SK-N-SH treated with all-trans-retinoic acid at 6 μM for 48 hours (cell line): ENCODE data around the gene ZNF700.

ENCODE experiments used
- ATAC-seq: fragments of 200-7000 bp; cut with Tn5 transposase; 3 replicates; pipeline ENCODE4 v1.9.1; 2020; ENCODE audit warnings: mild to moderate bottlenecking, moderate library complexity
- ARNTL ChIP-seq: fragments of 450-650 bp; formaldehyde crosslinking; IDR thresholded peaks from 2 replicates; pipeline ENCODE4 v1.5.0; 2020; ENCODE audit warnings: low read depth, mild to moderate bottlenecking, moderate library complexity, borderline replicate concordance
- BACH2 ChIP-seq: fragments of 250-450 bp; sonication (Bioruptor Pico); IDR thresholded peaks from 2 replicates; pipeline ENCODE4 v1.9.0; 2021; ENCODE audit warnings: mild to moderate bottlenecking, borderline replicate concordance
- CREB5 ChIP-seq: fragments of 250-450 bp; sonication (Bioruptor Pico); IDR thresholded peaks from 2 replicates; pipeline ENCODE4 v1.5.1; 2020; ENCODE audit warnings: low read depth, mild to moderate bottlenecking, moderate library complexity
- CSDC2 ChIP-seq: fragments of 250-450 bp; sonication (Bioruptor Pico); IDR thresholded peaks from 2 replicates; pipeline ENCODE4 v1.5.0; 2020; ENCODE audit warnings: mild to moderate bottlenecking, moderate library complexity
- ESRRG ChIP-seq: fragments of 250-450 bp; sonication (Bioruptor Pico); IDR thresholded peaks from 2 replicates; pipeline ENCODE4 v1.6.1; 2021; ENCODE audit warnings: mild to moderate bottlenecking
- GLIS3 ChIP-seq: fragments of 250-450 bp; sonication (Bioruptor Pico); IDR thresholded peaks from 2 replicates; pipeline ENCODE4 v1.5.0; 2020; ENCODE audit warnings: mild to moderate bottlenecking, moderate library complexity
- ISL1 ChIP-seq: fragments of 250-450 bp; sonication (Bioruptor Pico); IDR thresholded peaks from 2 replicates; pipeline ENCODE4 v2.1.2; 2022; ENCODE audit warnings: mild to moderate bottlenecking, moderate library complexity
- OSR1 ChIP-seq: fragments of 250-450 bp; sonication (Bioruptor Pico); IDR thresholded peaks from 2 replicates; pipeline ENCODE4 v1.8.0; 2022; ENCODE audit warnings: moderate library complexity, mild to moderate bottlenecking, inconsistent platforms
- PPARA ChIP-seq: fragments of 250-450 bp; sonication (Bioruptor Pico); IDR thresholded peaks from 2 replicates; pipeline ENCODE4 v1.5.0; 2020; ENCODE audit warnings: mild to moderate bottlenecking, borderline replicate concordance
- RARB ChIP-seq: fragments of 250-450 bp; sonication (Bioruptor Pico); IDR thresholded peaks from 2 replicates; pipeline ENCODE4 v1.8.0; 2021; ENCODE audit warnings: mild to moderate bottlenecking, moderate library complexity
- SNAI2 ChIP-seq: fragments of 250-450 bp; sonication (Bioruptor Pico); IDR thresholded peaks from 2 replicates; pipeline ENCODE4 v1.5.0; 2020; ENCODE audit warnings: mild to moderate bottlenecking, moderate library complexity
- TOX ChIP-seq: fragments of 250-450 bp; sonication (Bioruptor Pico); IDR thresholded peaks from 2 replicates; pipeline ENCODE4 v1.8.0; 2021; ENCODE audit warnings: mild to moderate bottlenecking, moderate library complexity, borderline replicate concordance
- TSHZ2 ChIP-seq: fragments of 250-450 bp; sonication (Bioruptor Pico); IDR thresholded peaks from 2 replicates; pipeline ENCODE4 v1.5.0; 2020; ENCODE audit warnings: mild to moderate bottlenecking, moderate library complexity
- ZC3H10 ChIP-seq: fragments of 250-450 bp; sonication (Bioruptor Pico); IDR thresholded peaks from 2 replicates; pipeline ENCODE4 v1.5.1; 2021; ENCODE audit warnings: mild to moderate bottlenecking, moderate library complexity
- ZFP3 ChIP-seq: fragments of 250-450 bp; sonication (Bioruptor Pico); IDR thresholded peaks from 2 replicates; pipeline ENCODE4 v1.5.0; 2020; ENCODE audit warnings: mild to moderate bottlenecking, moderate library complexity
- ZFP30 ChIP-seq: fragments of 450-650 bp; formaldehyde crosslinking; IDR thresholded peaks from 2 replicates; pipeline ENCODE4 v1.5.0; 2022; ENCODE audit warnings: mild to moderate bottlenecking, moderate library complexity
- ZNF565 ChIP-seq: fragments of 450-650 bp; formaldehyde crosslinking; conservative IDR thresholded peaks from 2 replicates; pipeline ENCODE4 v1.5.0; 2020; ENCODE audit warnings: low read depth, mild to moderate bottlenecking, moderate library complexity
- ZNF70 ChIP-seq: fragments of 450-650 bp; formaldehyde crosslinking; IDR thresholded peaks from 2 replicates; pipeline ENCODE4 v1.5.0; 2020; ENCODE audit warnings: mild to moderate bottlenecking, moderate library complexity
- ZNF8 ChIP-seq: fragments of 450-650 bp; formaldehyde crosslinking; IDR thresholded peaks from 2 replicates; pipeline ENCODE4 v1.5.0; 2020; ENCODE audit warnings: mild to moderate bottlenecking, moderate library complexity
- TF ChIP-seq, protein P1 (sequence below): fragments of 250-450 bp; sonication (Bioruptor Pico); IDR thresholded peaks from 2 replicates; pipeline ENCODE4 v1.8.0; 2021; ENCODE audit warnings: low read depth, mild to moderate bottlenecking, moderate library complexity, borderline replicate concordance

ZNF700 gene

DNA sequence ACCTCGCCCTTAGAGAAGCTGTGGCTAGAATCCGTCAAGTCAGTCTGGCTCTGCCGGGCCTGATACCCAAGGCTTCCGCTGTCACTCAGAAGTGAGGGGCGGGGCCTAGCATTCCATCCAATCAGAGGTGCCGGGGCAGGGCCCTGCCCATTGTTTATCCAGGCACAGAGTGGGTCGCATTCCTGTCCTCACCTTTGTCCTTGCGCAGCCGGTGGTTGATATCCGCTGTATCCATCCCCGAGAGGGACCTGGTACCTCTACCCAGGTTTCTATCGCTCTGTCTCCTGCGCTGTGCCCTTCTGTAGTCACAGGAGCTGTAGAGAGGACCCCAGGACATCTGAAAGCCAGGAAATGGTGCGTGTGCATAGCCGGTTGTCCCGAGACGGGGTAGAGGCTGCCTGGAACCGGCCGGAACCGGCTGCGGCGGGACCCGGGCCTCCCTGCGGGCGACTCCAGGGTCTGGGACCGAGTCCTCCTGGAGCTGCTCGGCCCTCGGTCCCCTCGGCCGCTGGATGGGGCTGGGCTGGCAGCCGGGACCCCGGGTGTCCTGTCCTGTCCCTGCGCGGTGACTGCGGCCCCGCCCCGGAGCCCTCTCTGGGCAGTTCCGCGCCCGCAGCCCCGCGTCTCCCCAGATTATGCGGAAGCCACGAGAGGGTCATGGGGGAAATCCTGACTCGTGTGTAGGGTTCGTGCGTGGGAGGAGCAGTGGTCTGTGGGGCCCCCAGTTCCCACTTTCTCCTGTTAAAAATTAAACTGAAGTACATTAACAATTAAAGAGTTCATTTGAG, 40.1 kb downstream of the ZNF700 start, which contains the start of gene ZNF763:
ZNF763 (plus strand) TSS at position 183 of the 788 bp plus-strand sequence; CDS start at position 352, 169 bp downstream.
- no peak for TF ChIP-seq ARNTL
- no peak for TF ChIP-seq ZFP30
- TF ChIP-seq TOX (CRISPR knock-in tag) = no peak
- no peak for TF ChIP-seq ESRRG (CRISPR knock-in tag)
- no peak for TF ChIP-seq OSR1
- no peak for TF ChIP-seq CSDC2 (CRISPR knock-in tag)
- no peak for TF ChIP-seq PPARA (CRISPR knock-in tag)
- TF ChIP-seq TSHZ2 (CRISPR knock-in tag) = no peak
- TF ChIP-seq CREB5 (CRISPR knock-in tag) = no peak
- no peak for TF ChIP-seq ZNF8 (CRISPR knock-in tag)
- TF ChIP-seq ZNF70 (CRISPR knock-in tag) = no peak
- no peak for TF ChIP-seq RARB
- TF ChIP-seq GLIS3 (CRISPR knock-in tag) = no peak
- TF ChIP-seq ZNF565 (CRISPR knock-in tag) = no peak
- ATAC-seq = peak; percentile 96

- TF ChIP-seq BACH2 (CRISPR knock-in tag) (no peak), RARB (no peak), SNAI2 (CRISPR knock-in tag) (no peak), ESRRG (CRISPR knock-in tag) (no peak), OSR1 (no peak), PPARA (CRISPR knock-in tag) (no peak), ARNTL (no peak), ZNF8 (CRISPR knock-in tag) (no peak), TSHZ2 (CRISPR knock-in tag) (no peak), ZC3H10 (CRISPR knock-in tag) (no peak), ISL1 (CRISPR knock-in tag) (no peak), CREB5 (CRISPR knock-in tag) (no peak)
- ATAC-seq = no peak
Observed at GRCh38 chr19:11970174-11970573, 45.3 kb downstream of the ZNF700 start.

DNA sequence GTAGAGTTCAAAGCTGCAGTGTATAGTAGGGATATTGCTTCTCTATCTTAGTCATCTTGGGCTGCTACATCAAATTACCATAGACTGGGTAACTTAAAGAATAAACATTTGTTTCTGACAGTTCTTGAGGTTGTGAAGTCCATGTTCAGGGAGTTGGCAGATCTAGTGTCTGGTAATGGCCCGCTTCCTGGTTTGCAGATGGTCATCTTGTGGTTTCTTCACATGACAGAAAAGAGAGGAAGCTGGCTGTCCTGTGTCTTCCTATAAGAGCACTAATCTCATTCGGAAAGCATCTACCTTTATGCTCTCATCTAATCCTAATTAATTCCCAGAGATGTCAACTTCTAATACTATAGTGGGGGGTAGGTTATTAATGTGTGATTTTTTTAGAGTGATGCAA, 46.1 kb downstream of the ZNF700 start:
- no peak for TF ChIP-seq ZNF8 (CRISPR knock-in tag)
- ATAC-seq = no peak

DNA sequence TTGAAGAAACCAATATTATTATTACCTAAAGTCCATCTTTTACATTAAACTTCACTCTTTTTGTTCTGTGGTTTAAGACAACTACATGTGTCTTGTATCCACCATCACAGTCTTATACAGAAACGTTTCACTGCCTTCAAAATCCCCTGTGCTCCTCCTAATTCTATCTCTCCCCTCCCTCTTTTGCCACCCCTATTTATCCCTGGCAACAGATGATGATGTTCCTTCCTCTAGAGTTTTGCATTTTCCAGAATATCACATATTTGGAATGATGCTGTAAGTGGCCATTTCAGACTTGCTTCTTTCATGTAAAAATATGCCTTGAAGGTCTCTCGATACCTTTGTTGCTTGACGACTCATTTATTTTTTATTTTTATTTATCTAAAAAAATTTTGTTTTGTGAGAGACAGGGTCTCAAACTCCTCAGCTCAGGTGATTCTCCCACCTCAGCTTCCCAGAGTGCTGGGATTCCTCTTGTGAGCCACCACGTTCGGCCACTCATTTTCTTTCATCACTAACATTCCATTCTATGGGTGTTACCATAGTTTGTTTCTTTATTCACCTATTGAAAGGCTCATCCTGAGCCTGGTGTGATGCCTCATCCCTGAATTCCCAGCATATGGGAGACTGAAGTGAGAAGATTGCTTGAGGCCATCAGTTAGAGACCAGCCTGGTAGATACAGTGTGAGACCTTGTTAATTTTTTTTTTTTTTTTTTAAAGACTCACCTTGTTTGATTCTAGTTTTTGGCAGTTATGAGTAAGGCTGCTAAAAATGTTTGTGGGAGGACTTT, 48.3 kb downstream of the ZNF700 start:
- ATAC-seq = no peak
- TF ChIP-seq, protein P1, sequence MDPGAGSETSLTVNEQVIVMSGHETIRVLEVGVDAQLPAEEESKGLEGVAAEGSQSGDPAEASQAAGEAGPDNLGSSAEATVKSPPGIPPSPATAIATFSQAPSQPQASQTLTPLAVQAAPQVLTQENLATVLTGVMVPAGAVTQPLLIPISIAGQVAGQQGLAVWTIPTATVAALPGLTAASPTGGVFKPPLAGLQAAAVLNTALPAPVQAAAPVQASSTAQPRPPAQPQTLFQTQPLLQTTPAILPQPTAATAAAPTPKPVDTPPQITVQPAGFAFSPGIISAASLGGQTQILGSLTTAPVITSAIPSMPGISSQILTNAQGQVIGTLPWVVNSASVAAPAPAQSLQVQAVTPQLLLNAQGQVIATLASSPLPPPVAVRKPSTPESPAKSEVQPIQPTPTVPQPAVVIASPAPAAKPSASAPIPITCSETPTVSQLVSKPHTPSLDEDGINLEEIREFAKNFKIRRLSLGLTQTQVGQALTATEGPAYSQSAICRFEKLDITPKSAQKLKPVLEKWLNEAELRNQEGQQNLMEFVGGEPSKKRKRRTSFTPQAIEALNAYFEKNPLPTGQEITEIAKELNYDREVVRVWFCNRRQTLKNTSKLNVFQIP = no peak
- TF ChIP-seq ZNF8 (CRISPR knock-in tag) (no peak), ZNF565 (CRISPR knock-in tag) (no peak), ZFP3 (no peak), ZNF70 (CRISPR knock-in tag) (no peak), CREB5 (CRISPR knock-in tag) (no peak), PPARA (CRISPR knock-in tag) (no peak), CSDC2 (CRISPR knock-in tag) (no peak), BACH2 (CRISPR knock-in tag) (no peak), ESRRG (CRISPR knock-in tag) (no peak), TOX (CRISPR knock-in tag) (no peak), RARB (no peak)
